Panc1 (cell line): ENCODE data around the gene SLC37A4. TPM values are rescaled to one million over a fixed set of nuclear protein-coding genes. Genes with fewer than 3 reads are reported as not detected.

ENCODE experiments used
- ATAC-seq: fragments of 200-7000 bp; cut with Tn5 transposase; 2 replicates; pipeline ENCODE4 v1.9.1; 2020; ENCODE audit warnings: mild to moderate bottlenecking, moderate library complexity
- BruUV-seq: library from RNA; stranded (reverse); fragments of 400-500 nt; replicated peaks from 2 replicates; lab custom pipeline; 2021; lab: Mats Ljungman, UMichigan
- CTCF ChIA-PET: fragments of 300-600 bp; sonication (Branson Sonifier 250); formaldehyde crosslinking; loops from one replicate; lab custom pipeline; 2022; ENCODE audit warnings: antibody characterized with exemption; lab: Charles Lee
- POLR2A ChIA-PET: fragments of 300-600 bp; sonication (Branson Sonifier 250); formaldehyde crosslinking; loops from one replicate; lab custom pipeline; 2022; ENCODE audit warnings: antibody characterized with exemption; lab: Charles Lee
- DNase-seq: peaks from one replicate; pipeline ENCODE4 v3.0.0-alpha.2; 2010; ENCODE audit warnings: low read depth, low spot score
- H3K27ac ChIP-seq: 2 replicates; pipeline ENCODE4 v1.5.1; 2011; ENCODE audit warnings: mild to moderate bottlenecking, low read length, inconsistent platforms
- H3K27me3 ChIP-seq: fragments of 200-500 bp; sonication (Bioruptor generic); 2 replicates; pipeline ENCODE4 v1.6.0; 2014; ENCODE audit warnings: low read length, inconsistent platforms; ENCODE audit not compliant: control insufficient read depth, insufficient read depth
- H3K36me3 ChIP-seq: fragments of 200-500 bp; sonication (Bioruptor generic); 2 replicates; pipeline ENCODE4 v1.5.1; 2014; ENCODE audit warnings: inconsistent platforms, mild to moderate bottlenecking, low read length, moderate library complexity; ENCODE audit not compliant: control insufficient read depth, insufficient read depth
- H3K4me1 ChIP-seq: 2 replicates; pipeline ENCODE4 v1.5.1; 2011; ENCODE audit warnings: inconsistent platforms, mild to moderate bottlenecking, low read length, moderate library complexity; ENCODE audit not compliant: control insufficient read depth, insufficient read depth
- H3K4me3 ChIP-seq, 2 experiments: 2 replicates each; pipeline ENCODE4 v1.5.1; 2011 to 2012; ENCODE audit warnings: low read depth in 2 of 2, low read length in 2 of 2, mild to moderate bottlenecking in 2 of 2, inconsistent platforms in 1 of 2, moderate library complexity in 1 of 2
- H3K9me3 ChIP-seq: fragments of 200-500 bp; sonication (Bioruptor generic); 2 replicates; pipeline ENCODE4 v1.5.1; 2014; ENCODE audit warnings: low read depth, mild to moderate bottlenecking, inconsistent platforms, low read length, moderate library complexity; ENCODE audit not compliant: control insufficient read depth, insufficient read depth
- CTCF ChIP-seq: fragments of 450-650 bp; IDR thresholded peaks from 2 replicates; pipeline ENCODE4 v1.5.1; 2017; ENCODE audit warnings: mild to moderate bottlenecking
- POLR2AphosphoS5 ChIP-seq: IDR thresholded peaks from 2 replicates; pipeline ENCODE4 v1.6.1; 2012; ENCODE audit warnings: mild to moderate bottlenecking, low read depth, low read length, moderate library complexity
- REST ChIP-seq, 2 experiments: IDR thresholded peaks; 2 replicates each; pipeline ENCODE4 v1.6.1; 2011 to 2012; ENCODE audit warnings: low read depth in 2 of 2, control low read depth in 1 of 2, low read length in 1 of 2, mild to moderate bottlenecking in 1 of 2, moderate library complexity in 1 of 2; ENCODE audit not compliant: insufficient read depth in 1 of 2
- SIN3A ChIP-seq: IDR thresholded peaks from 2 replicates; pipeline ENCODE4 v1.6.1; 2012; ENCODE audit warnings: low read depth, mild to moderate bottlenecking, low read length, moderate library complexity, borderline replicate concordance; ENCODE audit not compliant: insufficient read depth
- TCF7L2 ChIP-seq: IDR thresholded peaks from 2 replicates; pipeline ENCODE4 v1.6.1; 2011; ENCODE audit warnings: mild to moderate bottlenecking, low read depth, low read length, inconsistent platforms
- in situ Hi-C: cut with HindIII; loops from 2 replicates; pipeline ENCODE4 v1.10.0; 2016; ENCODE audit warnings: low sequenced_read_pairs, low pct_unique_long_range_greater_than_20kb
- intact Hi-C: fragments of 100-400 bp; cut with micrococcal nuclease; formaldehyde crosslinking; loops from one replicate; pipeline ENCODE4 v1.10.0; 2022; ENCODE audit not compliant: unreplicated experiment
- total RNA-seq: library from RNA; stranded (reverse); gene quantifications from one replicate; pipeline ENCODE4 v1.2.1, GENCODE V29; 2021; ENCODE audit not compliant: unreplicated experiment

Gene SLC37A4
- total RNA-seq, 1 experiment from 2014 or later, result 33.2 TPM

- no TSS peak for BruUV-seq
- ChIA-PET POLR2A (no interaction called here), CTCF (no interaction called here)
- Histone ChIP-seq H3K4me1 (no peaks in the 10 kb centered on the region), H3K27ac (no peak overlapping the region), H3K4me3 (no peak overlapping the region), H3K27me3 (no peaks in the 10 kb centered on the region), H3K9me3 (no peaks in the 10 kb centered on the region), H3K36me3 (peaks cover 14% of the 10 kb centered on the region; the same call in 1 of the 2 replicates)
- ATAC-seq (no peak), DNase-seq (no peak)
- in situ Hi-C loops, result no loop called here
- no peak for TF ChIP-seq CTCF
- no peak for TF ChIP-seq REST (IDR thresholded peaks at IDR 0.05; ENCODE audit: insufficient read depth in 1 of 2, low read depth in 2 of 2, low read length in 1 of 2)
- no peak for TF ChIP-seq TCF7L2
- TF ChIP-seq POLR2AphosphoS5, result no peak
- no peak for TF ChIP-seq SIN3A
- intact Hi-C loops, result no loop called here
Observed at GRCh38 chr11:119049081-119049480, 18.4 kb upstream of the SLC37A4 start.

- H3K27ac ChIP-seq, result no peak overlapping the region
- DNase-seq (no peak), ATAC-seq (no peak)
- ChIA-PET POLR2A (no interaction called here), CTCF (no interaction called here)
- no peak for TF ChIP-seq POLR2AphosphoS5
- TF ChIP-seq REST (IDR thresholded peaks at IDR 0.05; ENCODE audit: insufficient read depth in 1 of 2, low read depth in 2 of 2, low read length in 1 of 2), result no peak
- no peak for TF ChIP-seq SIN3A
- TF ChIP-seq TCF7L2, result no peak
- TF ChIP-seq CTCF, result no peak
- H3K27me3 ChIP-seq, result no peaks in the 10 kb centered on the region
- intact Hi-C loops, result no loop called here
- H3K9me3 ChIP-seq, result no peaks in the 10 kb centered on the region
- H3K36me3 ChIP-seq, result peaks cover 11% of the 10 kb centered on the region; the same call in 1 of the 2 replicates
- in situ Hi-C loops, result no loop called here
- no peak overlapping the region for H3K4me3 ChIP-seq
- BruUV-seq, result no TSS peak
- H3K4me1 ChIP-seq, result no peaks in the 10 kb centered on the region
Observed at GRCh38 chr11:119048644-119049043, 18.0 kb upstream of the SLC37A4 start.
